NB4 (cell line): ENCODE data around the gene BICRA.
A peak's percentile ranks its signal among the peaks of the same experiment; 100 is the strongest.

Experiments
- DNase-seq: peaks from one replicate; pipeline ENCODE4 v3.0.0; 2010; ENCODE audit warnings: low read depth
- H3K4me3 ChIP-seq: one replicate; pipeline ENCODE4 v1.5.1; 2011; ENCODE audit warnings: mild to moderate bottlenecking, low read depth, low read length, moderate library complexity
- MAX ChIP-seq: IDR thresholded peaks from 2 replicates; pipeline ENCODE4 v1.6.1; 2011; ENCODE audit warnings: low read depth, low read length
- MYC ChIP-seq: IDR thresholded peaks from 2 replicates; pipeline ENCODE4 v1.6.1; 2011; ENCODE audit warnings: low read depth, low read length
- POLR2A ChIP-seq: IDR thresholded peaks from 2 replicates; pipeline ENCODE4 v1.6.1; 2011; ENCODE audit warnings: mild to moderate bottlenecking; ENCODE audit not compliant: insufficient read length; ENCODE audit errors: extremely low read depth
- TF ChIP-seq, protein P1 (sequence below): IDR thresholded peaks from one replicate; pipeline ENCODE4 v1.5.1; 2012; ENCODE audit warnings: low read depth, low read length

Gene BICRA

GRCh38 chr19:47609906-47610894 lies 1.3 kb downstream of the BICRA start:
- H3K4me3 ChIP-seq = peak overlapping the region; percentile 69
- TF ChIP-seq MAX = peak; percentile 35; the same call in 1 of the 2 replicates
- TF ChIP-seq, protein P1, sequence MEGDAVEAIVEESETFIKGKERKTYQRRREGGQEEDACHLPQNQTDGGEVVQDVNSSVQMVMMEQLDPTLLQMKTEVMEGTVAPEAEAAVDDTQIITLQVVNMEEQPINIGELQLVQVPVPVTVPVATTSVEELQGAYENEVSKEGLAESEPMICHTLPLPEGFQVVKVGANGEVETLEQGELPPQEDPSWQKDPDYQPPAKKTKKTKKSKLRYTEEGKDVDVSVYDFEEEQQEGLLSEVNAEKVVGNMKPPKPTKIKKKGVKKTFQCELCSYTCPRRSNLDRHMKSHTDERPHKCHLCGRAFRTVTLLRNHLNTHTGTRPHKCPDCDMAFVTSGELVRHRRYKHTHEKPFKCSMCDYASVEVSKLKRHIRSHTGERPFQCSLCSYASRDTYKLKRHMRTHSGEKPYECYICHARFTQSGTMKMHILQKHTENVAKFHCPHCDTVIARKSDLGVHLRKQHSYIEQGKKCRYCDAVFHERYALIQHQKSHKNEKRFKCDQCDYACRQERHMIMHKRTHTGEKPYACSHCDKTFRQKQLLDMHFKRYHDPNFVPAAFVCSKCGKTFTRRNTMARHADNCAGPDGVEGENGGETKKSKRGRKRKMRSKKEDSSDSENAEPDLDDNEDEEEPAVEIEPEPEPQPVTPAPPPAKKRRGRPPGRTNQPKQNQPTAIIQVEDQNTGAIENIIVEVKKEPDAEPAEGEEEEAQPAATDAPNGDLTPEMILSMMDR = no peak
- TF ChIP-seq POLR2A = no peak
- TF ChIP-seq MYC = peak; percentile 22; the same call in 1 of the 2 replicates
- peak; percentile 87 for DNase-seq

DNA sequence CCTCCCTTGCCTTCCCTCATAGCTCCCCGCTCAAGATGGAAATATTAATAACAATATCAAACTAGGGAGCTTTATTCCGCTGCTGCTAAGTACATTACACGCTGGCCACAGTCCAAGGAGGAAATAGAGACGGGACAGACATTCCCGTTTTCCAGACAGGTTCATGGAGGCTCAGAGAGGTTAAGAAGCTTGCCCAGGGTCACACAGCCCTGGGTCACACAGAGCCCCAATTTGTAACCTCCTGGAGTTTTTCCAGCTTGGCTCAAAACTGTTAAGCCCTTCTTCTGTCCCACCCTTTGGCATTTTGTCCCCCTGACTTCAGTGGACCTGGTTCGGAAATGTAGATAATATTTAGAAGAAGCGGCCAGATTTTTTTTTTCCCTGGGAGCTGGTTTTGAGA lies 2.0 kb downstream of the BICRA start:
- no peak overlapping the region for H3K4me3 ChIP-seq
- no peak for TF ChIP-seq MAX
- no peak for DNase-seq

- no peak for DNase-seq
- TF ChIP-seq MYC (no peak), POLR2A (no peak), MAX (no peak)
- TF ChIP-seq, protein P1 = no peak
- H3K4me3 ChIP-seq = no peak overlapping the region
Observed at GRCh38 chr19:47613165-47614020, 4.5 kb downstream of the BICRA start.

DNA sequence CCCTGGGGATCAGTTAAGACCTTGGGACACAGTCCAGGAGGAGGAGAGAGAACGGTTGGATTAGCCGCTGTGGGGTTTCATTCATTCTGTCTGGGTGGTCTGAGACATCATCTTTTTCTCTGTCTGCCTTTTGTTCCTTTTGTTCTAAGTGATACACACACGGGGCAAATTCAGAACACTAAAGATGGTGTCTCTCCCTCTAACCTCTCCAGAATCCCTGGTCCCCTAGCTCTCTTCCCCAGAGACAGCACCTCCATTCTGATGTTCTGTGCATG lies 5.0 kb downstream of the BICRA start:
- no peak for DNase-seq
- H3K4me3 ChIP-seq = no peak overlapping the region
- TF ChIP-seq MYC (no peak), MAX (no peak), POLR2A (no peak)
- TF ChIP-seq, protein P1 = no peak

GRCh38 chr19:47614559-47614958 lies 5.6 kb downstream of the BICRA start:
- no peak overlapping the region for H3K4me3 ChIP-seq
- TF ChIP-seq POLR2A (no peak), MYC (no peak), MAX (no peak)
- TF ChIP-seq, protein P1 = no peak
- no peak for DNase-seq
